SK-MEL-5 (cell line): ENCODE data around the gene SATB1. TPM values are rescaled to one million over a fixed set of nuclear protein-coding genes. Genes with fewer than 3 reads are reported as not detected.
"Not testable (repeated sequence)": the region's sequence is repeated elsewhere in the genome, so short reads cannot be mapped to it uniquely, and the experiment has no call there.

ENCODE experiments used
- DNase-seq: peaks from one replicate; pipeline ENCODE4 v3.0.0-alpha.2; 2016; ENCODE audit warnings: low read depth, low spot score
- in situ Hi-C: cut with HindIII; loops from 2 replicates; pipeline ENCODE4 v1.10.0; 2016; ENCODE audit warnings: low sequenced_read_pairs, high pct_unique_total_duplicates, low pct_unique_long_range_greater_than_20kb
- total RNA-seq: library from RNA; depleted of rRNA; stranded (reverse); fragments of >200 nt; shearing (Covaris generic); gene quantifications from 2 replicates; pipeline ENCODE4 v1.2.3, GENCODE V29; 2014

SATB1 gene
- total RNA-seq, 1 experiment from 2014 or later: 2.1 TPM

GRCh38 chr3:18338827-18339514 is 86.2 kb downstream of the SATB1 start:
- in situ Hi-C loops: no loop called here
- no peak for DNase-seq

GRCh38 chr3:18337231-18337630 is 87.9 kb downstream of the SATB1 start:
- in situ Hi-C loops: no loop called here
- DNase-seq: no peak

- peak; percentile 3 for DNase-seq
- in situ Hi-C loops: no loop called here
Observed at GRCh38 chr3:18334837-18335601, 90.1 kb downstream of the SATB1 start.

GRCh38 chr3:18330772-18331441 is 94.2 kb downstream of the SATB1 start:
- DNase-seq, in situ Hi-C loops: not testable (repeated sequence)

- in situ Hi-C loops: no loop called here
- DNase-seq: no peak
Observed at GRCh38 chr3:18308096-18308650, 117.0 kb downstream of the SATB1 start.

GRCh38 chr3:18307529-18307928 is 117.6 kb downstream of the SATB1 start:
- DNase-seq: no peak
- in situ Hi-C loops: no loop called here

GRCh38 chr3:18302517-18302916 is 122.6 kb downstream of the SATB1 start:
- no peak for DNase-seq
- in situ Hi-C loops: no loop called here

- no peak for DNase-seq
- in situ Hi-C loops: no loop called here
Observed at GRCh38 chr3:18301781-18302180, 123.4 kb downstream of the SATB1 start.

GRCh38 chr3:18300916-18301315 is 124.2 kb downstream of the SATB1 start:
- DNase-seq: no peak

GRCh38 chr3:18297126-18297525 is 128.0 kb downstream of the SATB1 start:
- no peak for DNase-seq
- in situ Hi-C loops: no loop called here

More at GRCh38 chr3:18300916-18301315, 124.2 kb downstream of the SATB1 start:
- in situ Hi-C loops: no loop called here
